GM08714 (cell line): ENCODE measurements around the gene PANK1.
"Not testable (repeated sequence)": the region's sequence is repeated elsewhere in the genome, so short reads cannot be mapped to it uniquely, and the experiment has no call there.

Source experiments
- H3K4me3 ChIP-seq: fragments of 200-500 bp; sonication (Bioruptor generic); 2 replicates; pipeline ENCODE4 v1.5.1; 2014; ENCODE audit warnings: mild to moderate bottlenecking, low read length, inconsistent platforms
- ZNF274 ChIP-seq: IDR thresholded peaks from 2 replicates; pipeline ENCODE4 v1.6.1; 2012; ENCODE audit warnings: mild to moderate bottlenecking, low read depth, low read length

Gene PANK1

DNA sequence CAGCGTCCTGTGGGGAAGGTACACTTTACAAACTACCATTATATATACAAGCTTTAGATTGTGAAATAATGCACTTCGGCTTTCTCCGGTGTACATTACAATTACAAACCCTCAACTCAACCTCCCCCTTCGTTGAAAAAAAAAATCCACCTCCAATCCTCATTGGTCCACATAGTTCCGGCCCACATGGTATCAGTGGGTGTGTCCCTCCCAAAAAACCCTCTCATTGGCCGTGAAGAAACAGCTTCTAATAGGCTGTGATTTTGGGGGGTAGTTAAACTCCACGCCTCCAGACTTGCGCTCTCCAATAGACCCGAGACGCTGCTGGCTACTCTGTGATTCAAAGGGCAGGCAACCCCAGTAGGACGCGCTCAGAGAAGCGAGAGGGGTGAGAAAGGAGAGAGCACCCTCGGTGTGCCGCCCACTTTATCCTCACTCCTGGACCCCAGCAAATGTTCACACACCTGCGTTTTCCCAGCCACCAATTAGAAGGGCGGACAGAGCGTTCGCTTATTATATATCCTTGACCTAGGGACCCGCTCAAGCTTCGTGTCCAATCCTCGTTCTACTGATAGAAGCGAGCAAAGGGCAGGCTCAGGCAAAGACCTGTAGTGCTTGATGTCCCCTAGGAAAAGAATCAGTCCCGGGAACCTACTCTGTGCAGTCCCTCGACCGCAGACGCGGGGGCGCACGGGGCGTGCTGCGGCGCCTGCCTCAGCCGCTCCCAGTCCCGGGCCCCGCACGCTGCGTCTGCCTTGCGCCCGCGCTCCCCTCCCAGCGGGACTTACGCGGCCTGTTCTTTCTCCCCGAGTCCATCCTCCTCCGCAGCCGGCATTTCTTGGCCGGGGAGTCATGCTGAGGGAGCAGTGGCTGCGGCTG is 991 bp downstream of the PANK1 start:
- peak overlapping the region; percentile 83 for H3K4me3 ChIP-seq
- no peak for TF ChIP-seq ZNF274

GRCh38 chr10:89643431-89643811 is 1.6 kb downstream of the PANK1 start:
- no peak for TF ChIP-seq ZNF274
- peak overlapping the region; percentile 83 for H3K4me3 ChIP-seq

GRCh38 chr10:89642193-89642592 is 2.8 kb downstream of the PANK1 start:
- no peak overlapping the region for H3K4me3 ChIP-seq
- TF ChIP-seq ZNF274: no peak

- no peak for TF ChIP-seq ZNF274
- no peak overlapping the region for H3K4me3 ChIP-seq
Measured at GRCh38 chr10:89640241-89640640, 4.8 kb downstream of the PANK1 start.

DNA sequence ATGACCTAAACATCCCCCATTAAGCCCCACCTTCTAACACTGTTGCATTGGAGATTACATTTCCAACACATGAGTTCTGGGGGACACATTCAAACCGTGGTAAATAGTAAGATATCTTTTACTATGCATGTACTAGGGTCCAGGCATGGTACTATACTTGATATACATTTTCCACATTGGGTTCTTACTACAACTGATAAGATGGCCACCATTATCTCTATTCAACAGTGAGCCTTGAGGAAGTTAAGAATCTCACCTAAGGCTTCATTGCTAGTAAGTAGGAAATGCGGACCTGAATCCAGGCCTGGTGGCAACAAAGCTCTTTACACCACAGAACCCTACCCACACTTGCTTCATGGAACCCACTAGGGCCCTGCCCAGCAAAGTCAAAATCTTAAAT is 5.7 kb downstream of the PANK1 start:
- no peak overlapping the region for H3K4me3 ChIP-seq
- no peak for TF ChIP-seq ZNF274

GRCh38 chr10:89637113-89637512 is 7.9 kb downstream of the PANK1 start:
- H3K4me3 ChIP-seq: no peak overlapping the region
- no peak for TF ChIP-seq ZNF274

GRCh38 chr10:89634637-89635036 is 10.4 kb downstream of the PANK1 start:
- H3K4me3 ChIP-seq: no peak overlapping the region
- no peak for TF ChIP-seq ZNF274

DNA sequence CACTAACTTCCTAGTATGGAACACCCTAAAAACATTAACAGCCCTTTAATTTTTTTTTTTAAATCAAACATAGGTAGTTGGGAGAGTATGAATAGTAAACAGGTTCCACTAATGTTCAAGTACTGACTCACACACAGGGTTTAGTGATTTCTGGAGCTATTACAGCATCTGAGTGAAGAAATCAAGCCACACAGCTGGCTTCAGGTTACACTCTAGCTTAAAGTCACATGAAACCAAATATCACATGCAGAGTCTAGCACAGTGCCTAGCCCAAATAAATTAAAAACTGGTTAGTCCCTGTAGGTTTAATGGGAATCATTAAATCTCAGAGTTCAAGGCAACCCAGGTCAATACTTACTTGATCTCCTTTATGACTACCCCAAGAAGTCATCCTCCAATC is 11.6 kb downstream of the PANK1 start:
- no peak overlapping the region for H3K4me3 ChIP-seq
- no peak for TF ChIP-seq ZNF274

DNA sequence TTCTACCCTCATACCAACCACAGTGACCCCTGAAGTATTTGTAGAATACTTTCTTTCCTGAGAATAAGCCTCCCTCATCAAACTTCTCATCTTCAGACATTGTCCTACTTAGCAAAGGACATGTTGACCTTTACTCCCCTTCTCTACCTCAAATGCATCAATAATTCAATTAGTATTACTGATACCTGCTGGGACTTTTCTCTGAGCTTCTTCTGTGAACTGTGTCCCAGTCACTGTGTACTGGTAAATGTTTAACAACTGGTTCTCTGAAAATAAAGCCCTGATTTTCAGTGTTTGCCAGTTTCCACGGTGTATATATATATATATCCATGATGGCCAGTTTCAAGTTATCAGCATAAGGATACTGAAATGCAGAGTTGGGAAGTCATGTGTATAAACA is 12.2 kb downstream of the PANK1 start:
- H3K4me3 ChIP-seq: no peak overlapping the region
- TF ChIP-seq ZNF274: no peak

- TF ChIP-seq ZNF274: no peak
- no peak overlapping the region for H3K4me3 ChIP-seq
Measured at GRCh38 chr10:89627830-89628229, 17.2 kb downstream of the PANK1 start.

DNA sequence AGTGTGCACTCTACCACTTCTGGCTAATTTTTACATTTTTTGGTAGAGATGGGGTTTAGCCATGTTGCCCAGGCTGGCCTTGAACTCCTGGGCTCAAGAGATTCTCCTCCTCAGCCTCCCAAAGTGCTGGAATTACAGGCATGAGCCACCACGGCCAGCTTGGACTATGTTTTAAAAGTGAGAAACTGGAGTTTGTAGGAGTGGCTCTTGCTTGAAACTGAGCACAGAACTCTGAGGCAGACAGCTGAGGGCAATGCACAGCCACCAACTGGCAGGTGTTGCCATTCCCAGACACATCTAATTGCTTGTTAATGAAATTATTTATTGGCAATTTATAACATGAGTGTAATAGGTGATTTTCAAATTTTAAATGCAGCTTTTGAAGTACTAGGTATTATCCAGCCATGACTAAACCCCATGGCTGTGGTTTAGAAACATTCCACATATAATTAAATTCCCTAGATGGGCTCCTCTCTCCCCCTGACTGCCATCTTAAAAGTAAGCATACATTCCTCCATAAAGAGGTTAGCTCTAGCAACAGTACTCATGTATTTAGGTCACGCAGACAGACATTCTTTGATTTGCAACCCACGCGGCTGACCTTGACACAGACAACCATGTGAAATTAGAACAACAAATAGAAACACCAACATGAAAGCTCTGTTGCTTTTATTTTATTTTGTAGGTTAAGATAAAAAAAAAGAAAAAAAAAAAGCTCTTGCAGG is 19.8 kb downstream of the PANK1 start:
- no peak overlapping the region for H3K4me3 ChIP-seq
- no peak for TF ChIP-seq ZNF274

GRCh38 chr10:89624020-89624419 is 21.0 kb downstream of the PANK1 start:
- H3K4me3 ChIP-seq: no peak overlapping the region
- TF ChIP-seq ZNF274: no peak

DNA sequence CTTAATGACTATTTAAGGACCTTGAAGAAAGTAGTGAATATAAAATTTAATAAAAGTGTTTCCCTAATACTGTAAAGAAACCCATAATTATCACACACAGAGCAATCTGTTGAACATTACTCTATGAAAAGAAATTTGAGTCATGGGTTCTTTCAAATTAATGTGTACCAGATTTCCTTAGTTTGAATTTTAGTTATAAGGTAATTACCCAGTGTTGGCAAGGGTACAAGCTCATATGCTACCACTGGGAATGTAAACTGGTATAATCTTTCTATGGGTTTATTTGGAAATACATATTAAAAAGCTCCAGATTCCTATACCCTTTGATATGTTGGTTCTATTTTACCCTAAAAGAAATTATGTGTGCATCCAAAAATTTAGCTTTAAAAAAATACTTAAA is 22.9 kb downstream of the PANK1 start:
- TF ChIP-seq ZNF274: no peak
- H3K4me3 ChIP-seq: no peak overlapping the region

- TF ChIP-seq ZNF274: no peak
- H3K4me3 ChIP-seq: no peak overlapping the region
Measured at GRCh38 chr10:89621438-89621837, 23.6 kb downstream of the PANK1 start.

GRCh38 chr10:89620296-89620695 is 24.7 kb downstream of the PANK1 start:
- not testable (repeated sequence) for H3K4me3 ChIP-seq

DNA sequence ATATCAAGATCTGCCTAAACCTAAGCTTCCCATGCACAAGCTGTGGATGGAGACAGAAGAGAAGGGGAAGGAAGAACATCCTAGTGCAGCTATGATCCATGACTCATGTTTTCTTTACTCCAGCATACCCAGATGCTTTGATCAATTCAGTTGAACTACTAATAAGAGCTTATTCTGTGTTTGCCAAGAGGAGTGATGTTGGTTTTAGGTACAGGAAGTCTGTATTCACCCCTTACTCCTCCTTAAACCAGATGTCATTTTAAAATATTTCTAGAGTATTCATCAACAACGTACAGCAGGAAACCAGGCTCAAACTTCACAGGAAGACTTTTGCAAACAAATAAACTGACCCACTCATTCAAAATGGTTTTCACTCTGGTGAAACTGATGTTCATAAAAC is 29.2 kb downstream of the PANK1 start:
- no peak overlapping the region for H3K4me3 ChIP-seq
- TF ChIP-seq ZNF274: no peak
